Measurements from ENCODE around the gene SLC9A6.

DNA sequence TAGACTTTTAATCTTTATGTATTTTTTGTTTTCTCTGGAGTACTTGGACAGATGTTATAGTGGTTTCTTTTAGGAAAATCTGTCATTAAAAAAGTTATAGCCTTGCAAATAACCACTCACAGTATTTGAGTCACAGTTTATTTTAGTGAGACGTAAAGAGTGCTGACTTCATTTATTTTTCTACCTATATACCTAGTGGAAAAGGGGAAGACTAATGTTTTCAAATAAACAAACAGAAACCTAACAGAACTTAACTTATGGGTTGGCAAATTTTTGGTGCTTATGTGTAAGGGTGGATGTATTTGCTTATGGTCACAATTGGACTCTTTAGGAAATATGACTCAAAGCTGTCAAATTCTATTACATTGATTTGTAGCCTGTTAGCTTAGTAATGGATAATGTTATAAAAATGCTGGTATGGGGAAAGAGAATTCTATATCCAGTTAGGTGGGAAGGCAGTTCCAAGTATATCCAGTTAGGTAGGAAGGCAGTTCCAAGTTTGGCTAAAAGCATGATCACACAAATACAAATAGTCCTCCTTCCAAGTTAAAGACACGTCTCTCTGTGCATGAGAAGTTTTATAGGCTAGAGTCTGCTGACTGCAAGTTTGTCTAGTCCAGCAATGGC, 61.9 kb downstream of the SLC9A6 start:
- TF ChIP-seq, protein P1, sequence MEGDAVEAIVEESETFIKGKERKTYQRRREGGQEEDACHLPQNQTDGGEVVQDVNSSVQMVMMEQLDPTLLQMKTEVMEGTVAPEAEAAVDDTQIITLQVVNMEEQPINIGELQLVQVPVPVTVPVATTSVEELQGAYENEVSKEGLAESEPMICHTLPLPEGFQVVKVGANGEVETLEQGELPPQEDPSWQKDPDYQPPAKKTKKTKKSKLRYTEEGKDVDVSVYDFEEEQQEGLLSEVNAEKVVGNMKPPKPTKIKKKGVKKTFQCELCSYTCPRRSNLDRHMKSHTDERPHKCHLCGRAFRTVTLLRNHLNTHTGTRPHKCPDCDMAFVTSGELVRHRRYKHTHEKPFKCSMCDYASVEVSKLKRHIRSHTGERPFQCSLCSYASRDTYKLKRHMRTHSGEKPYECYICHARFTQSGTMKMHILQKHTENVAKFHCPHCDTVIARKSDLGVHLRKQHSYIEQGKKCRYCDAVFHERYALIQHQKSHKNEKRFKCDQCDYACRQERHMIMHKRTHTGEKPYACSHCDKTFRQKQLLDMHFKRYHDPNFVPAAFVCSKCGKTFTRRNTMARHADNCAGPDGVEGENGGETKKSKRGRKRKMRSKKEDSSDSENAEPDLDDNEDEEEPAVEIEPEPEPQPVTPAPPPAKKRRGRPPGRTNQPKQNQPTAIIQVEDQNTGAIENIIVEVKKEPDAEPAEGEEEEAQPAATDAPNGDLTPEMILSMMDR (conservative IDR thresholded peaks at IDR 0.05 in 1 of 2, IDR thresholded peaks at IDR 0.05 in 1 of 2; ENCODE audit: low read depth in 1 of 2, low read length in 2 of 2), result no peak
- no peak for TF ChIP-seq EZH2 (IDR thresholded peaks at IDR 0.05; ENCODE audit: low read length, missing control alignments)

Data from fibroblast of lung (primary cell).